Body of pancreas (tissue), 4 donors: Measurements from ENCODE around the gene MAMDC2.

Experiments
- CTCF ChIP-seq, 7 experiments: fragments of 450-650 bp in 4 of 7; fragments of 200-600 bp in 3 of 7; sonication (generic) in 3 of 7; IDR thresholded peaks; one replicate each; pipeline ENCODE4 v1.5.1; 2016 to 2019; ENCODE audit warnings: antibody characterized with exemption in 7 of 7
- POLR2A ChIP-seq, 3 donors: fragments of 450-650 bp; IDR thresholded peaks; one replicate each; pipeline ENCODE4 v1.6.1; 2016; ENCODE audit warnings: antibody characterized with exemption in 3 of 3, mild to moderate bottlenecking in 2 of 3

- no peak for TF ChIP-seq CTCF (IDR thresholded peaks at IDR 0.05)
- TF ChIP-seq POLR2A (IDR thresholded peaks at IDR 0.05) = no peak
Measured at GRCh38 chr9:70049236-70049635, 5.6 kb downstream of the MAMDC2 start.
